HCT116 (cell line): ENCODE results near the gene NOP53. TPM values are rescaled to one million over a fixed set of nuclear protein-coding genes. Genes with fewer than 3 reads are reported as not detected.

Experiments used
- ATAC-seq: fragments of 200-7000 bp; cut with Tn5 transposase; 2 replicates; pipeline ENCODE4 v1.9.1; 2020; ENCODE audit warnings: mild to moderate bottlenecking, moderate library complexity
- BruUV-seq: library from RNA; stranded (reverse); fragments of 400-500 nt; replicated peaks from 2 replicates; lab custom pipeline; 2021; lab: Mats Ljungman, UMichigan
- CTCF ChIA-PET: fragments of 300-600 bp; sonication (Branson Sonifier 250); formaldehyde crosslinking; loops from one replicate; lab custom pipeline; 2021; ENCODE audit warnings: antibody characterized with exemption; lab: Charles Lee
- POLR2A ChIA-PET: fragments of 300-600, 350-600 bp; sonication (Branson Sonifier 250); formaldehyde crosslinking; loops from one replicate; lab custom pipeline; 2021; ENCODE audit warnings: antibody characterized with exemption; lab: Charles Lee
- RAD21 ChIA-PET, 2 experiments: fragments of 300-600 bp; sonication (Branson Sonifier 250); formaldehyde crosslinking; loops; one replicate each; lab custom pipeline; 2023; ENCODE audit warnings: low total read pairs in 2 of 2; ENCODE audit not compliant: uncharacterized antibody in 2 of 2, unreplicated experiment in 2 of 2, low non-redundant PET in 1 of 2; lab: Charles Lee
- DNase-seq: peaks from one replicate; pipeline ENCODE4 v3.0.0-alpha.2; 2010; ENCODE audit warnings: low read depth, low spot score
- H2AFZ ChIP-seq: fragments of 200-600 bp; shearing (Covaris generic), sonication (generic); 2 replicates; pipeline ENCODE4 v1.6.1; 2017; ENCODE audit warnings: low read depth, mixed run types, mixed read lengths, antibody characterized with exemption, low read length; ENCODE audit not compliant: poor library complexity, severe bottlenecking
- H3K27ac ChIP-seq: 2 replicates; pipeline ENCODE4 v1.5.1; 2012; ENCODE audit warnings: low read depth, low read length
- H3K27me3 ChIP-seq: fragments of 200-600 bp; sonication (generic); 2 replicates; pipeline ENCODE4 v1.6.1; 2016; ENCODE audit warnings: mixed run types, low read length, mixed read lengths; ENCODE audit not compliant: insufficient read depth
- H3K36me3 ChIP-seq, 2 experiments: fragments of 200-500 bp in 1 of 2; fragments of 200-600 bp in 1 of 2; sonication (Bioruptor generic) in 1 of 2; sonication (generic) in 1 of 2; 2 replicates each; pipeline versions ENCODE4 v1.5.1 to v1.6.1; 2014 to 2016; ENCODE audit warnings: low read length in 2 of 2, inconsistent platforms in 1 of 2, mixed read lengths in 1 of 2, mixed run types in 1 of 2; ENCODE audit not compliant: insufficient read depth in 2 of 2, control insufficient read depth in 1 of 2
- H3K4me1 ChIP-seq, 2 experiments: fragments of 200-600 bp in 1 of 2; sonication (generic) in 1 of 2; 2 replicates each; pipeline versions ENCODE4 v1.5.1 to v1.6.1; 2012 to 2017; ENCODE audit warnings: low read length in 2 of 2, inconsistent platforms in 1 of 2, mild to moderate bottlenecking in 1 of 2, mixed read lengths in 1 of 2, mixed run types in 1 of 2, moderate library complexity in 1 of 2; ENCODE audit not compliant: insufficient read depth in 2 of 2, control insufficient read depth in 1 of 2
- H3K4me2 ChIP-seq: fragments of 200-600 bp; sonication (generic); 2 replicates; pipeline ENCODE4 v1.6.1; 2017; ENCODE audit warnings: mixed run types, low read length, mixed read lengths
- H3K4me3 ChIP-seq, 2 experiments: fragments of 200-600 bp in 1 of 2; sonication (generic) in 1 of 2; replicated peaks in 1 of 2; 2 replicates each; pipeline ENCODE4 v1.5.1; 2011 to 2016; ENCODE audit warnings: low read length in 2 of 2, control low read depth in 1 of 2, low read depth in 1 of 2, mild to moderate bottlenecking in 1 of 2, mixed read lengths in 1 of 2, mixed run types in 1 of 2
- H3K79me2 ChIP-seq: fragments of 200-600 bp; sonication (generic); 2 replicates; pipeline ENCODE4 v1.6.1; 2017; ENCODE audit warnings: mild to moderate bottlenecking, mixed run types, low read length, moderate library complexity, mixed read lengths; ENCODE audit not compliant: insufficient read depth
- H3K9ac ChIP-seq: fragments of 200-600 bp; sonication (generic); 2 replicates; pipeline ENCODE4 v1.6.1; 2016; ENCODE audit warnings: low read length, mixed read lengths
- H3K9me2 ChIP-seq: fragments of 200-600 bp; sonication (generic), shearing (Covaris generic); 2 replicates; pipeline ENCODE4 v1.6.1; 2017; ENCODE audit warnings: mixed run types, mild to moderate bottlenecking, moderate library complexity; ENCODE audit not compliant: insufficient read depth
- H3K9me3 ChIP-seq, 2 experiments: fragments of 200-500 bp in 1 of 2; fragments of 200-600 bp in 1 of 2; sonication (Bioruptor generic) in 1 of 2; sonication (generic) in 1 of 2; 2 replicates each; pipeline ENCODE4 v1.6.1; 2014 to 2017; ENCODE audit warnings: low read length in 2 of 2, mixed read lengths in 2 of 2, inconsistent platforms in 1 of 2, low read depth in 1 of 2, mild to moderate bottlenecking in 1 of 2, mixed run types in 1 of 2, moderate library complexity in 1 of 2; ENCODE audit not compliant: control insufficient read depth in 1 of 2, insufficient read depth in 1 of 2
- H4K20me1 ChIP-seq: fragments of 200-600 bp; sonication (generic), shearing (Covaris generic); 2 replicates; pipeline ENCODE4 v1.6.1; 2017; ENCODE audit warnings: mixed run types, mild to moderate bottlenecking, moderate library complexity; ENCODE audit not compliant: insufficient read depth
- CBX3 ChIP-seq: IDR thresholded peaks from 2 replicates; pipeline ENCODE4 v1.6.1; 2012; ENCODE audit warnings: low read depth
- EGR1 ChIP-seq: IDR thresholded peaks from 2 replicates; pipeline ENCODE4 v1.6.1; 2012; ENCODE audit warnings: low read depth
- ELF1 ChIP-seq: IDR thresholded peaks from 2 replicates; pipeline ENCODE4 v1.6.1; 2012; ENCODE audit warnings: low read depth, borderline replicate concordance
- EZH2phosphoT487 ChIP-seq: fragments of 200-600 bp; IDR thresholded peaks from 2 replicates; pipeline ENCODE4 v1.6.1; 2018; ENCODE audit warnings: antibody characterized with exemption, borderline replicate concordance
- FOSL1 ChIP-seq: IDR thresholded peaks from 2 replicates; pipeline ENCODE4 v1.6.1; 2012; ENCODE audit warnings: low read depth
- POLR2A ChIP-seq: IDR thresholded peaks from 2 replicates; pipeline ENCODE4 v1.7.0; 2011; ENCODE audit warnings: borderline replicate concordance; ENCODE audit not compliant: insufficient read depth, insufficient read length; ENCODE audit errors: extremely low read depth
- POLR2AphosphoS5 ChIP-seq: IDR thresholded peaks from 2 replicates; pipeline ENCODE4 v1.6.1; 2011; ENCODE audit warnings: mild to moderate bottlenecking, low read depth, low read length, moderate library complexity
- SRF ChIP-seq: IDR thresholded peaks from 2 replicates; pipeline ENCODE4 v1.6.1; 2012; ENCODE audit warnings: low read depth
- TCF7L2 ChIP-seq: IDR thresholded peaks from 2 replicates; pipeline ENCODE4 v1.7.0; 2011; ENCODE audit warnings: borderline replicate concordance, inconsistent platforms; ENCODE audit not compliant: insufficient read depth, insufficient read length; ENCODE audit errors: extremely low read depth
- ZFX ChIP-seq: fragments of 450-650 bp; IDR thresholded peaks from 2 replicates; pipeline ENCODE4 v1.6.1; 2017
- ZNF274 ChIP-seq: fragments of 200-500 bp; sonication (Bioruptor generic); IDR thresholded peaks from 2 replicates; pipeline ENCODE4 v1.6.1; 2014; ENCODE audit warnings: mild to moderate bottlenecking, low read depth, low read length, inconsistent platforms
- intact Hi-C: fragments of 100-400 bp; cut with micrococcal nuclease; formaldehyde crosslinking; loops from 2 replicates; pipeline ENCODE4 v1.10.0; 2022
- total RNA-seq: library from RNA; stranded (reverse); gene quantifications from one replicate; pipeline ENCODE4 v1.2.1, GENCODE V29; 2021; ENCODE audit not compliant: unreplicated experiment
- TF ChIP-seq, protein P1 (sequence below): IDR thresholded peaks from 2 replicates; pipeline ENCODE4 v1.6.1; 2012
- TF ChIP-seq, protein P2 (sequence below): IDR thresholded peaks from 2 replicates; pipeline ENCODE4 v1.6.1; 2011; ENCODE audit warnings: mild to moderate bottlenecking, low read length, moderate library complexity; ENCODE audit not compliant: insufficient replicate concordance; ENCODE audit errors: extremely low read depth
- TF ChIP-seq, protein P3 (sequence below), 3 experiments: fragments of 200-600 bp in 1 of 3; sonication (generic) in 1 of 3; IDR thresholded peaks in 2 of 3; conservative IDR thresholded peaks in 1 of 3; 2 replicates each; pipeline ENCODE4 v1.5.1; 2012 to 2017; ENCODE audit warnings: low read depth in 2 of 3, low read length in 2 of 3, antibody characterized with exemption in 1 of 3, borderline replicate concordance in 1 of 3, control low read depth in 1 of 3, mild to moderate bottlenecking in 1 of 3, mixed read lengths in 1 of 3, mixed run types in 1 of 3, moderate library complexity in 1 of 3; ENCODE audit not compliant: insufficient read depth in 1 of 3

Gene NOP53
- total RNA-seq, 1 experiment from 2014 or later = 322 TPM

DNA sequence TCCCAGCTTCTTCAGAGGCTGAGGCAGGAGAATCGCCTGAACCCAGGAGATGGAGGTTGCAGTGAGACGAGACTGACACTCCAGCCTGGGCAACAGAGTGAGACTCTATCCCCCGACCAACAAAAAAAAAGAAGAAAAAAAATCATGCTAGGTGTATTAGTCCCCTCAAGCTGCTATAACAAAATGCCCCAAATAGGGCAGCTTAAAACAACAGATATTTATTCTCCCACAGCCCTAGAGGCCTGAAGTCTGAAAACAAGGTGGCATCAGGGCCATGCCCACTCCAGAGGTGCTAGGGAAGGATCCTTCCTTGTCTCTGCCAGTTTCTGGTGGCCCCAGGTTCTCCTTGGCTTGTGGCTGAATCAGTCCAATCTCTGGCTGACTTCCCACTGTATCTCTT lies 40.7 kb upstream of the NOP53 start:
- CTCF ChIA-PET = interaction anchor here (1.1 to 2.3 kb wide), 4 partner anchors 8 to 270 kb away, joined by 3 to 8 read pairs (median 8); no protein-coding TSS in a partner anchor
- POLR2A ChIA-PET = no interaction called here
- no TSS peak for BruUV-seq
- DNase-seq (no peak), ATAC-seq (no peak)
- no peak overlapping the region for H3K27ac ChIP-seq
- no peaks in the 10 kb centered on the region for H4K20me1 ChIP-seq
- no peaks in the 10 kb centered on the region for H3K27me3 ChIP-seq
- RAD21 ChIA-PET = no interaction called here
- no peaks in the 10 kb centered on the region for H3K9me2 ChIP-seq
- H3K36me3 ChIP-seq = peaks cover 0 to 10% of the 10 kb centered on the region in 2 experiments; a peak in 2 of 4 replicates
- intact Hi-C loops = no loop called here
- no peaks in the 10 kb centered on the region for H3K9me3 ChIP-seq
- H3K4me1 ChIP-seq = peaks cover 0 to 11% of the 10 kb centered on the region in 2 experiments; a peak in 2 of 4 replicates
- no peaks in the 10 kb centered on the region for H3K79me2 ChIP-seq
- no peak overlapping the region for H3K4me2 ChIP-seq
- TF ChIP-seq POLR2AphosphoS5 (no peak), TCF7L2 (no peak), ZNF274 (no peak), EZH2phosphoT487 (no peak), SRF (no peak), ZFX (no peak), POLR2A (no peak), CBX3 (no peak), ELF1 (no peak), FOSL1 (no peak), EGR1 (no peak)
- TF ChIP-seq, protein P1, sequence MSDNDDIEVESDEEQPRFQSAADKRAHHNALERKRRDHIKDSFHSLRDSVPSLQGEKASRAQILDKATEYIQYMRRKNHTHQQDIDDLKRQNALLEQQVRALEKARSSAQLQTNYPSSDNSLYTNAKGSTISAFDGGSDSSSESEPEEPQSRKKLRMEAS = no peak
- TF ChIP-seq, protein P2, sequence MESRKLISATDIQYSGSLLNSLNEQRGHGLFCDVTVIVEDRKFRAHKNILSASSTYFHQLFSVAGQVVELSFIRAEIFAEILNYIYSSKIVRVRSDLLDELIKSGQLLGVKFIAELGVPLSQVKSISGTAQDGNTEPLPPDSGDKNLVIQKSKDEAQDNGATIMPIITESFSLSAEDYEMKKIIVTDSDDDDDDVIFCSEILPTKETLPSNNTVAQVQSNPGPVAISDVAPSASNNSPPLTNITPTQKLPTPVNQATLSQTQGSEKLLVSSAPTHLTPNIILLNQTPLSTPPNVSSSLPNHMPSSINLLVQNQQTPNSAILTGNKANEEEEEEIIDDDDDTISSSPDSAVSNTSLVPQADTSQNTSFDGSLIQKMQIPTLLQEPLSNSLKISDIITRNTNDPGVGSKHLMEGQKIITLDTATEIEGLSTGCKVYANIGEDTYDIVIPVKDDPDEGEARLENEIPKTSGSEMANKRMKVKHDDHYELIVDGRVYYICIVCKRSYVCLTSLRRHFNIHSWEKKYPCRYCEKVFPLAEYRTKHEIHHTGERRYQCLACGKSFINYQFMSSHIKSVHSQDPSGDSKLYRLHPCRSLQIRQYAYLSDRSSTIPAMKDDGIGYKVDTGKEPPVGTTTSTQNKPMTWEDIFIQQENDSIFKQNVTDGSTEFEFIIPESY = no peak
- TF ChIP-seq, protein P3, sequence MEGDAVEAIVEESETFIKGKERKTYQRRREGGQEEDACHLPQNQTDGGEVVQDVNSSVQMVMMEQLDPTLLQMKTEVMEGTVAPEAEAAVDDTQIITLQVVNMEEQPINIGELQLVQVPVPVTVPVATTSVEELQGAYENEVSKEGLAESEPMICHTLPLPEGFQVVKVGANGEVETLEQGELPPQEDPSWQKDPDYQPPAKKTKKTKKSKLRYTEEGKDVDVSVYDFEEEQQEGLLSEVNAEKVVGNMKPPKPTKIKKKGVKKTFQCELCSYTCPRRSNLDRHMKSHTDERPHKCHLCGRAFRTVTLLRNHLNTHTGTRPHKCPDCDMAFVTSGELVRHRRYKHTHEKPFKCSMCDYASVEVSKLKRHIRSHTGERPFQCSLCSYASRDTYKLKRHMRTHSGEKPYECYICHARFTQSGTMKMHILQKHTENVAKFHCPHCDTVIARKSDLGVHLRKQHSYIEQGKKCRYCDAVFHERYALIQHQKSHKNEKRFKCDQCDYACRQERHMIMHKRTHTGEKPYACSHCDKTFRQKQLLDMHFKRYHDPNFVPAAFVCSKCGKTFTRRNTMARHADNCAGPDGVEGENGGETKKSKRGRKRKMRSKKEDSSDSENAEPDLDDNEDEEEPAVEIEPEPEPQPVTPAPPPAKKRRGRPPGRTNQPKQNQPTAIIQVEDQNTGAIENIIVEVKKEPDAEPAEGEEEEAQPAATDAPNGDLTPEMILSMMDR (IDR thresholded peaks at IDR 0.05 in 2 of 3, conservative IDR thresholded peaks at IDR 0.05 in 1 of 3; ENCODE audit: borderline replicate concordance in 1 of 3, insufficient read depth in 1 of 3, low read depth in 2 of 3, low read length in 2 of 3) = no peak
- H2AFZ ChIP-seq = no peak overlapping the region
- no peak overlapping the region for H3K9ac ChIP-seq
- no peak overlapping the region for H3K4me3 ChIP-seq
